CD4-positive, CD25-positive, alpha-beta regulatory T cell (primary cell): ENCODE measurements around the gene INKA2. TPM values are rescaled to one million over a fixed set of nuclear protein-coding genes. Genes with fewer than 3 reads are reported as not detected.

Source experiments
- ATAC-seq, 2 donors: fragments of 150-1000 bp; cut with Tn5 transposase; one replicate each; pipeline ENCODE4 v1.10.0; 2021; ENCODE audit warnings: low read depth in 2 of 2, moderate number of reproducible peaks in 2 of 2, moderate library complexity in 1 of 2
- DNase-seq, 3 donors: peaks; one replicate each; pipeline versions ENCODE4 v3.0.0 to v3.0.0-alpha.2; 2012 to 2022; ENCODE audit warnings: mixed read lengths in 1 of 3
- H3K27ac ChIP-seq: one replicate; pipeline ENCODE4 v1.7.0; 2013; ENCODE audit warnings: mild to moderate bottlenecking, low read length; ENCODE audit not compliant: insufficient read depth, poor library complexity, severe bottlenecking
- H3K27me3 ChIP-seq: one replicate; pipeline ENCODE4 v1.7.0; 2013; ENCODE audit warnings: low read length; ENCODE audit not compliant: control insufficient read depth, insufficient read depth
- H3K36me3 ChIP-seq: one replicate; pipeline ENCODE4 v1.7.0; 2013; ENCODE audit warnings: mild to moderate bottlenecking, low read length, moderate library complexity; ENCODE audit not compliant: control insufficient read depth, insufficient read depth
- H3K4me1 ChIP-seq: 2 replicates; pipeline ENCODE4 v1.7.0; 2013; ENCODE audit warnings: mild to moderate bottlenecking, low read length; ENCODE audit not compliant: insufficient read depth, control insufficient read depth, poor library complexity, severe bottlenecking
- H3K4me3 ChIP-seq: one replicate; pipeline ENCODE4 v1.7.0; 2013; ENCODE audit warnings: low read depth, mild to moderate bottlenecking, low read length, moderate library complexity
- H3K9me3 ChIP-seq, 2 experiments: 1 replicate in 1 of 2; 2 replicates in 1 of 2; pipeline ENCODE4 v1.7.0; 2013; ENCODE audit warnings: low read length in 2 of 2, mild to moderate bottlenecking in 1 of 2, moderate library complexity in 1 of 2; ENCODE audit not compliant: control insufficient read depth in 2 of 2
- H3K27ac Mint-ChIP-seq, 3 donors: one replicate each; pipeline ENCODE4 v1.8.0; 2020 to 2022; ENCODE audit warnings: mild to moderate bottlenecking in 3 of 3, mixed read lengths in 3 of 3, moderate library complexity in 2 of 3
- H3K27me3 Mint-ChIP-seq: one replicate; pipeline ENCODE4 v1.8.0; 2022; ENCODE audit warnings: mild to moderate bottlenecking, mixed read lengths
- H3K36me3 Mint-ChIP-seq: one replicate; pipeline ENCODE4 v1.8.0; 2020; ENCODE audit warnings: mixed read lengths
- H3K4me1 Mint-ChIP-seq, 4 donors: one replicate each; pipeline ENCODE4 v1.8.0; 2020 to 2022; ENCODE audit warnings: mixed read lengths in 4 of 4, mild to moderate bottlenecking in 1 of 4
- H3K4me3 Mint-ChIP-seq, 4 donors: one replicate each; pipeline ENCODE4 v1.8.0; 2020 to 2022; ENCODE audit warnings: mild to moderate bottlenecking in 4 of 4, mixed read lengths in 4 of 4, moderate library complexity in 3 of 4
- H3K9me3 Mint-ChIP-seq, 7 donors: one replicate each; pipeline ENCODE4 v1.8.0; 2020 to 2022; ENCODE audit warnings: mixed read lengths in 7 of 7, mild to moderate bottlenecking in 3 of 7, moderate library complexity in 2 of 7
- polyA plus RNA-seq, 4 donors: library from polyadenylated mRNA; unstranded; fragments of 300-500 nt; fragmentation: Illumina TruSeq; gene quantifications; one replicate each; pipeline ENCODE4 v1.2.3, GENCODE V29; 2021
- total RNA-seq: library from RNA; stranded (reverse); gene quantifications from one replicate; pipeline ENCODE4 v1.2.3, GENCODE V29; 2022

INKA2 gene
- total and polyA plus RNA-seq, 5 donors from 2014 or later = 0.31 TPM; not detected in 4

DNA sequence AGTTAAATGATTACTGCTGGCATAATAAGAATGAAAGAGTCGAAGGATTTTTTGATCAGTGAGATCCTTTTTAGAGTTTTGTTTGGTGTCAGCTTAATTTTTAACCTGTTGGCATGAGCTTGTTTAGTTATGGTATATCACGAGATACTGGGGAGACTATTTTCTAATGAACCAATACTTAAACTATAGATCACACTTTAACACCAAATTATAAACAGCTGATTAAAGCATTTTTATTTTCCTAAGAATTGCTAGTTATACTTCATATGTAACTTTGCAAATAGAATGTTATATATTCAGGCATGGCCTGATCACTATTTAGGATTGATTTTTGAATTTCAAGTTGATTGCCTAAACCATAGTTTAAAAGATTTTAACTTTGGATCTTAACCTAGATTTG is 22.5 kb upstream of the INKA2 start:
- Histone ChIP-seq H3K36me3 (peaks cover 78% of the 10 kb centered on the region), H3K9me3 (no peaks in the 10 kb centered on the region), H3K4me3 (no peak overlapping the region), H3K4me1 (peaks cover 13% of the 10 kb centered on the region), H3K27me3 (no peaks in the 10 kb centered on the region), H3K27ac (no peak overlapping the region)
- peak overlapping the region in 2 of 4 donors; percentile 38 to 51 for H3K4me3 Mint-ChIP-seq
- no peaks in the 10 kb centered on the region for H3K27me3 Mint-ChIP-seq
- ATAC-seq = no peak
- peaks cover 17 to 37% (median 28%) of the 10 kb centered on the region in 4 donors for H3K4me1 Mint-ChIP-seq
- DNase-seq = no peak
- peaks cover 63% of the 10 kb centered on the region for H3K36me3 Mint-ChIP-seq
- no peak overlapping the region for H3K27ac Mint-ChIP-seq
- no peaks in the 10 kb centered on the region for H3K9me3 Mint-ChIP-seq

DNA sequence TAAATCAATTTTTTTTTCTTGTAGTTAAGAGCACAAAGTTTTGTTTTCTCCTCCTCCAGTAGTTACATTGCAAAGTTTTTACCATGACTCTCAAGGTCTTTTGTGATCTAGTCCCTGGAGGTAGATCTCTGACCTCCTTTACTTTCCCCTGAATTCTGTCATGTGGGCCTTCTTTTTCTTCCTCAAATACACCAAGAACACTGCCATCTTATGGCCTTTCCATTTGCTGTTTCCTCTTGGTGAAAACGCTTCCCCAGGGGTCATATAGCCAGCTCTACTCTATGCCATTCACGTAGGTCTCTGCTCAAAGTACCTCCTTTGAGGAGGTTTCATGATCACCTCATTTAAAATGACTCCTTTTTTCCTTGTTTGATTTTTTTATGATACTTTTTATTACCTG is 19.2 kb upstream of the INKA2 start:
- H3K9me3 Mint-ChIP-seq = no peaks in the 10 kb centered on the region
- H3K36me3 Mint-ChIP-seq = peaks cover 39% of the 10 kb centered on the region
- DNase-seq (no peak), ATAC-seq (no peak)
- Histone ChIP-seq H3K4me1 (peaks cover 29% of the 10 kb centered on the region), H3K27me3 (no peaks in the 10 kb centered on the region), H3K36me3 (peaks cover 46% of the 10 kb centered on the region), H3K9me3 (no peaks in the 10 kb centered on the region), H3K27ac (no peak overlapping the region), H3K4me3 (no peak overlapping the region)
- H3K27me3 Mint-ChIP-seq = peaks cover 4% of the 10 kb centered on the region
- peak overlapping the region; percentile 56 to 88 (median 72) for H3K4me3 Mint-ChIP-seq
- peak overlapping the region in 2 of 3 donors; percentile 69 to 76 for H3K27ac Mint-ChIP-seq
- peaks cover 24 to 60% (median 45%) of the 10 kb centered on the region in 4 donors for H3K4me1 Mint-ChIP-seq

DNA sequence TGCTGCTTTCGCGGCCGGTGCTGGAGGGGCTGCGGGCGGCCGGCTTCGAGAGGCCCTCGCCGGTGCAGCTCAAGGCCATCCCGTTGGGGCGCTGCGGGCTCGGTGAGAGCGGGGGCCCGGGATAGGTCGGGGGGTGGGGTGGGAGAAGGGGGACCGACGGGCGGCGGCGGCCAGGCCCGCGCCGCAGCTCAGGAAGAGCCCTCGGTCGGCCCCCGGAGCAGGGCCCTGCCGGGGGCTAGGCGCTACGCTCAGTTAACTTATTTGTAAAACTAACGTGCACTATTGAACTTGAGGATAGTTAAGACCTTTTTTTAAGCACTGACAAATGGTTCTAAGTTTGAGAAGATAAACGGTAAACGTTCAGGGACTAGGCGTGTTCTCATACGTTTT is 16.9 kb upstream of the INKA2 start:
- Mint-ChIP-seq H3K27me3 (peaks cover 4% of the 10 kb centered on the region), H3K4me3 (peak overlapping the region; percentile 88 to 100 (median 99)), H3K36me3 (peaks cover 21% of the 10 kb centered on the region), H3K27ac (peak overlapping the region in 2 of 3 donors; percentile 85 to 99), H3K9me3 (no peaks in the 10 kb centered on the region), H3K4me1 (peaks cover 21 to 62% (median 40%) of the 10 kb centered on the region in 4 donors)
- H3K27me3 ChIP-seq = no peaks in the 10 kb centered on the region
- peak; percentile 2 to 7 for ATAC-seq
- no peak for DNase-seq
- H3K9me3 ChIP-seq = no peaks in the 10 kb centered on the region
- H3K4me3 ChIP-seq = peak overlapping the region; percentile 96
- H3K36me3 ChIP-seq = peaks cover 25% of the 10 kb centered on the region
- H3K4me1 ChIP-seq = peaks cover 29% of the 10 kb centered on the region
- H3K27ac ChIP-seq = peak overlapping the region; percentile 95

DNA sequence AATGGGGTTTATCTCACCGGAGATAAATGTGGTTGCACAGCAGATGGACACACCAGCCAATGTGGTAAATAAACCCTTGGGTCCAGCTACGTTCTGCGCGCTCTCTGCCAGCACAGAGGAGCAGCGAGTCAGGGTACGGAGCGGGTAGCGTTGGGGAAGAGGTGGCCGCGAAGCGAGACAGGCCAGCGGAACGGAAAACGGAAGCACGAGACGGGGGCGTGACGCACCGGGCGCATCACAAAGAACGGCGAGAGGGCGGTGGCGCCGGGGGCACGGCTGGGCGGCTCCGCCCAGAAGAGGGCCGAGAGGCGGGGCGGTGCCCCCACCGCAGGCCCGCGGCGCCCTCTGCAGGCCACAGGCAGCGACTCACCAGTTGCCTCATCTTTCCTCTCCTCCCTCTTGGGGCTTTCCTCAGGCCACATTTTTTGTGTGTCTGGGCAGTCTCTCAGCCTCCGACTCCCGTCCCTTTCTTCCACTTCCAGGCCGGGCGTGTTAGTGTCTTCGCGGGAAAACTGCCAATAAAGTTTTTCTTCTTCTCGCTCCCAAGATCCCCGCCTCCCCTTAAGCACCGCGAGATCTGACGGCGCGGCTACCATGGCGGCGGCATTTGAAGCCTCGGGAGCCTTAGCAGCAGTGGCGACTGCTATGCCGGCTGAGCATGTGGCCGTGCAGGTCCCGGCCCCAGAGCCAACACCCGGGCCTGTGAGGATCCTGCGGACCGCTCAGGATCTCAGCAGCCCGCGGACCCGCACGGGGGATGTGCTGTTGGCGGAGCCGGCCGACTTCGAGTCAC is 16.3 kb upstream of the INKA2 start, which contains the start of gene DDX20:
Gene DDX20, plus strand, starts transcription at position 571 of the 793 bp plus-strand sequence. Its CDS starts 24 bp downstream, at position 595.
- H3K9me3 ChIP-seq = no peaks in the 10 kb centered on the region
- Mint-ChIP-seq H3K9me3 (no peaks in the 10 kb centered on the region), H3K36me3 (peaks cover 16% of the 10 kb centered on the region), H3K4me1 (peaks cover 18 to 58% (median 35%) of the 10 kb centered on the region in 4 donors), H3K27ac (peak within 1 kb of the TSS; percentile 99 to 100 (median 99)), H3K4me3 (peak within 1 kb of the TSS; percentile 88 to 100 (median 99)), H3K27me3 (peaks cover 4% of the 10 kb centered on the region)
- ATAC-seq = peak; percentile 89 to 92
- no peaks in the 10 kb centered on the region for H3K27me3 ChIP-seq
- H3K36me3 ChIP-seq = peaks cover 19% of the 10 kb centered on the region
- peak within 1 kb of the TSS; percentile 96 for H3K4me3 ChIP-seq
- H3K27ac ChIP-seq = peak within 1 kb of the TSS; percentile 95
- peaks cover 29% of the 10 kb centered on the region for H3K4me1 ChIP-seq
- peak; percentile 92 to 96 (median 95) for DNase-seq

DNA sequence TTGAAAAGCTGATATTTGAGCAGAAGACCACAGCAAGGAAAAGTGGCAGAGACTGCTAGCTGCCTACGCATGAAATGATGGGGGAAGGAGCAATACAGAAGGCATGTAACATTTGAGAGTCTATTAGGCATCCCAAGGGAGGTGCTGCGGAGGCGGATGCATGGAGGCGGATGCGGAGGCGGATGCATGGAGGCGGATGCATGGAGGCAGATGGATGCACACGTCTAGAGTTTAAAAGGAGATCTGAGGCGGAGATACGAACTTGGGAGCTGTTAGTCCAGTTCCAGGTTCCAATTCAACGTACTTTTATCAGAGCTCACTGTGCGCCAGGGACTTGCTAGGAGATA is 15.8 kb upstream of the INKA2 start:
- peaks cover 29% of the 10 kb centered on the region for H3K4me1 ChIP-seq
- H3K27ac ChIP-seq = peak overlapping the region; percentile 95
- H3K27me3 ChIP-seq = no peaks in the 10 kb centered on the region
- peak overlapping the region; percentile 94 for H3K4me3 ChIP-seq
- peaks cover 4% of the 10 kb centered on the region for H3K27me3 Mint-ChIP-seq
- ATAC-seq (no peak), DNase-seq (peak in 2 of 3 donors; percentile 27 to 71)
- peaks cover 14% of the 10 kb centered on the region for H3K36me3 ChIP-seq
- H3K27ac Mint-ChIP-seq = peak overlapping the region; percentile 99 to 100 (median 99)
- peaks cover 11% of the 10 kb centered on the region for H3K36me3 Mint-ChIP-seq
- no peaks in the 10 kb centered on the region for H3K9me3 Mint-ChIP-seq
- H3K4me3 Mint-ChIP-seq = peak overlapping the region; percentile 88 to 100 (median 99)
- peaks cover 16 to 54% (median 34%) of the 10 kb centered on the region in 4 donors for H3K4me1 Mint-ChIP-seq
- H3K9me3 ChIP-seq = no peaks in the 10 kb centered on the region

DNA sequence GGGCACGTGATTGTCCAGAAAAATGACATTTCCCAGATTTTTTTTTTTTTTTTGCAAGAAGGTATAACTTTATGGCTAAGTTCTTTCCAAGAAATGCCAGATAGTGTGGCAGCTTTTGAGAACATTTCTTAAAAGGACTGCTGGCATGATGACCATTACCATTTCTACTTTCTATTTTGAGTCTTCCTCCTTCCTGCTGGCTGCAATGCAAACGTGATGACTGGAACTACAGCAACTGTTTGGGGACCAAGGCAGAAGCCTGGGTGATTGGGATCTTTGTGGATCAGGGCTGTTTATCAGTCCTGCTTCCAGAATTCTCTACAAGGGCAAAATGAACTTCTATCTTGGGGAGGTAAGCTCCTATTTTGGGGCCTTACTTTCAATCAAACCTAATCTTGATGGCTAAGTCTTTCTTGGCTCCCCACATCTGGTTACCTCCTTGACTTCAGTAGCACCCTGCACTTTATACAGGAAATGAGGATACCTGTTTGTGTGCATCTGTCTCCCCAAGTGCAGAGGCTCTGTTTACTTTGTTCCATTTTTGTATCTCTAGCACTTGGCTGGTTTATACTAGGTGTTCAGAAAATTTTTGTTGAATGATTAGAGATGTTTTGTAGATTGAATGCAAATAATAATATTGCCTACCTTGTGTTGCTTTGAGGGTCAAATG is 12.8 kb upstream of the INKA2 start:
- Mint-ChIP-seq H3K27ac (peak overlapping the region in 2 of 3 donors; percentile 37 to 47), H3K36me3 (no peaks in the 10 kb centered on the region), H3K9me3 (no peaks in the 10 kb centered on the region), H3K4me3 (no peak overlapping the region), H3K4me1 (peaks cover 11 to 39% (median 21%) of the 10 kb centered on the region in 4 donors), H3K27me3 (peaks cover 4% of the 10 kb centered on the region)
- DNase-seq (peak in 1 of 3 donors; percentile 11), ATAC-seq (no peak)
- H3K4me1 ChIP-seq = peaks cover 19% of the 10 kb centered on the region
- H3K36me3 ChIP-seq = no peaks in the 10 kb centered on the region
- no peak overlapping the region for H3K27ac ChIP-seq
- H3K4me3 ChIP-seq = no peak overlapping the region
- H3K9me3 ChIP-seq = no peaks in the 10 kb centered on the region
- H3K27me3 ChIP-seq = no peaks in the 10 kb centered on the region

DNA sequence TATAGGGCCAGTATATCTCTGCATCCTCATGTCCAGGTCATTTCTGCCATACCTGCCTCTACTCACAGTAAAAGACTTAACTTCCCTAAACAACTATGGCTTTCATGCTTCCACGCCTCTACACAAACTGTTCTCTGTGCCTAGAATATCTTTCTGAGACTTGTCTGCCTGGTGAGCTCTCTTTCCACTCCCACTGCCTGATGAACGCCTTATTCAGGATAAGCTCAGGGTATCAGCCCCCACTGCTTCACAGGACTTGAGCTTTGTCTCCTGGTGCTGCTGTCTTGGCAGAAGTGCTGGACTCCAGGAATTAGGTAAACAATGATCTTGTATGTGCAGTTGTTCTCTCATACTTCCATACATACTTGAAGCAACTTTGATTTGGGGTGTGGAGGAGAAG is 11.7 kb upstream of the INKA2 start:
- Mint-ChIP-seq H3K9me3 (no peaks in the 10 kb centered on the region), H3K4me1 (peaks cover 6 to 30% (median 17%) of the 10 kb centered on the region in 4 donors), H3K4me3 (no peak overlapping the region), H3K27ac (no peak overlapping the region), H3K27me3 (peaks cover 3% of the 10 kb centered on the region), H3K36me3 (no peaks in the 10 kb centered on the region)
- Histone ChIP-seq H3K4me1 (peaks cover 10% of the 10 kb centered on the region), H3K4me3 (no peak overlapping the region), H3K27ac (no peak overlapping the region), H3K27me3 (no peaks in the 10 kb centered on the region), H3K9me3 (no peaks in the 10 kb centered on the region), H3K36me3 (no peaks in the 10 kb centered on the region)
- ATAC-seq (no peak), DNase-seq (no peak)
